GM12874 (cell line): ENCODE data around the gene TAB3.

ENCODE experiments used
- CTCF ChIP-seq: IDR thresholded peaks from 2 replicates; pipeline ENCODE4 v1.5.1; 2011; ENCODE audit warnings: low read depth, mild to moderate bottlenecking, control low read depth, low read length, moderate library complexity; ENCODE audit not compliant: insufficient read depth

The TAB3 gene

GRCh38 chrX:30889147-30890140 lies at the start of gene TAB3:
Gene TAB3 (minus strand): TSS chrX:30889254. CDS start chrX:30859588, 29,666 bp downstream.
- TF ChIP-seq CTCF: no peak

- no peak for TF ChIP-seq CTCF
Observed at GRCh38 chrX:30938295-30938694, 49.2 kb upstream of the TAB3 start.

GRCh38 chrX:30935985-30936384 lies 46.9 kb upstream of the TAB3 start:
- no peak for TF ChIP-seq CTCF

- no peak for TF ChIP-seq CTCF
Observed at GRCh38 chrX:30931920-30932319, 42.9 kb upstream of the TAB3 start.

GRCh38 chrX:30930679-30931078 lies 41.6 kb upstream of the TAB3 start:
- no peak for TF ChIP-seq CTCF

GRCh38 chrX:30930143-30930542 lies 41.1 kb upstream of the TAB3 start:
- no peak for TF ChIP-seq CTCF

GRCh38 chrX:30920271-30920670 lies 31.2 kb upstream of the TAB3 start:
- no peak for TF ChIP-seq CTCF
